Hematopoietic multipotent progenitor cell treated with erythropoietin and hydrocortisone succinate and interleukin-3 and kit ligand, for 4 days (in vitro differentiated cells): Measurements from ENCODE around the gene CCT2.

Experiments used
- DNase-seq: peaks from one replicate; pipeline ENCODE4 v3.0.0-alpha.2; 2015

CCT2 gene

DNA sequence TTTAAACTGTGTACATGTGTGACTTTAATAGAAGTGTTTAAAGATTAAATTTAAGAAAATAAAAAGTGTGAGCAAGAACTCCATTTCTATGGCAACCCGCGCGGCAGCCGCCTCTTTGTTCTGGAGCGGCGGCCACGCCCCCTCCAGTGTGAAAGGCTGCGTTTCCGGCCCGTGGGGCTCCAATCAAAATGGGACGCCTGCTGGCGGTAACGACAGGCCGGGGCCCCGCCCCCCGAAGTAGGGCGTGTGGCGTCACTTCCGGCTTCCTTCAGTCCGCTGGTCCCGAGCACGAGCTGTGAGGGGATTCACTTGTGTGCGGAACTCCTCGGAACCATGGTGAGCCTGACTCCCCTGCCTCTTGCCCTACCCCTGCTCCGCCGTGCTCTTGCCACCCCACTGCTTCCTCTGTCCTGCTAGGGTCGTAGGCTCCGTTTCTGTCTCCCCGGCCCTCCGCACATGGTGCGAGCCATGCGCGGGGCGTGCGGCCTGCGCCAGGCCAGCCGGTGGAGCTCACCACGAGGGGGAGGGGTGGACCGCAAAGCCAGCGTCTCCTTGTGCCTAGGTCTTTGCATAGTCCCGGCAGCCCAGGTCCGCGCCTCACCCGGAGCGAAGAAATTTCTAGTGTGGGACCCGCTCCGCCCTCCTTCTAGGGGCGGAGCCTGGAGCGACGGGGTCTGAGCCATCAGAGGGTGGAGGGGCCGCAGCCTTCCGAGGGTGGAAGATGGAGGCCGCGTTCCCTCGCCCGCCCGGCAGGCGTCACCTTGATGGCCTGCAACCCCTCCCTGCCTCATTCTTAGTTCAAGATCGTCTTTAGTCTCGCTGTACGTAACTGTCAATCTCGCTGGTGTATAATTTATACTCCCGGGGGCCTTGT, at the start of gene CCT2:
CCT2 (plus strand) TSS at position 271 of the 874 bp plus-strand sequence; CDS start at position 334, 63 bp downstream.
- DNase-seq: peak; percentile 99

GRCh38 chr12:69540987-69541386, 44.3 kb upstream of the CCT2 start:
- peak; percentile 10 for DNase-seq

- DNase-seq: no peak
These were observed 41.2 kb upstream of the CCT2 start for GRCh38 chr12:69544087-69544486.

- DNase-seq: no peak
These were observed 40.2 kb upstream of the CCT2 start for GRCh38 chr12:69545081-69545480.

- DNase-seq: no peak
These were observed 38.4 kb upstream of the CCT2 start for GRCh38 chr12:69546693-69547438.

DNA sequence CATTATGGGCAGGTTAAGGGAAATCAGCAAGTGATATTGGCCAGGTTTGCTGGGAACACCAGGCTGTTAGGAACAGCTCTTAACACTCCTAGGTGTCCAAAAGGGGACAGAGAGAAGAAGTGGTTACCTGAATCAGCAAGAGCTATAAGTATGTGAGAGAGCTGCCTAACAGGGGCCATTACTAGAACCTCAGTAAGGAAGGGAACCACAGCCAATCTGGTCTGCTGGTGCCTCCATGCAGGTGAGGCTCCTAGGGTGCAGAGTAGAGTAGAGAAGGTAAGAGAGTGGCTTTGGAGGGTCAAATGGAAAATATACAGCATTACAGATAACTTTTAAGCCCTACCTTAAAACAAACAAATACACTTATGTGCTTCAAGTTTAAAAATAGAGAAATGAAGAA, 36.6 kb upstream of the CCT2 start:
- DNase-seq: no peak

DNA sequence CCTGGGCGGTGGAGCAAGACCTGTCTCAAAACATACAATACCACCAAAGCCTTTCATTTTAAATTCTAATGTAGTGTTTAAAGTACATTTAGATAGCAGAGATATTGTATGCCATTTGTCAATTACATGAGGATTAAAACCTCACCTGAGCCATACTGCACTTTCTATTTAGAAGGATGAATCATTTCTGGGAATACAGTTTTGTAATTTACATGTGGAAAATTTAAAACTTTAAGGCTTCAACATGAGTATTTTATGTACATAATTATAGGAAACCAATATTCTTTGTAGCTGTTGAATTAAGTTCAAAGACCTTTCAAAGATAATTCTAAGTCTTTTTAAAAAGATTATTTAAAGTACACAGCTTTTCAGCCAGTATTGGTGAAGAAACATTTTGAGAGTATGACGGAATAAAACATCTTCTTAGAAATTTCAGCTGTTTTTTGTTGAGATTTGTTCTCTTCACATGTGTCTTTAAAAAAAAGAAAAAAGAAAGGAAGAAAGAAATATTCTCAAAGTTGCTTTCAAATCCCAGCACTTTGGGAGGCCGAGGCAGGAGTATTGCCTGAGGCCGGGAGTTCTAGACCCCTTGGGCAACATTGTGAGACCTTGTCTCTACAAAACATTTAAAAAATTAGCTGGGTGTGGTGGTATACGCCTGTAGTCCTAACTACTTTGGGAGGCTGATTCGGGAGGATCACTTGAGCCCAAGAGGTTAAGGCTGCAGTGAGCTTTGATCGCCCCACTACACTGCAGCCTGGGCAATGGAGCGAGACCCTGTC, 34.5 kb upstream of the CCT2 start:
- DNase-seq: no peak

DNA sequence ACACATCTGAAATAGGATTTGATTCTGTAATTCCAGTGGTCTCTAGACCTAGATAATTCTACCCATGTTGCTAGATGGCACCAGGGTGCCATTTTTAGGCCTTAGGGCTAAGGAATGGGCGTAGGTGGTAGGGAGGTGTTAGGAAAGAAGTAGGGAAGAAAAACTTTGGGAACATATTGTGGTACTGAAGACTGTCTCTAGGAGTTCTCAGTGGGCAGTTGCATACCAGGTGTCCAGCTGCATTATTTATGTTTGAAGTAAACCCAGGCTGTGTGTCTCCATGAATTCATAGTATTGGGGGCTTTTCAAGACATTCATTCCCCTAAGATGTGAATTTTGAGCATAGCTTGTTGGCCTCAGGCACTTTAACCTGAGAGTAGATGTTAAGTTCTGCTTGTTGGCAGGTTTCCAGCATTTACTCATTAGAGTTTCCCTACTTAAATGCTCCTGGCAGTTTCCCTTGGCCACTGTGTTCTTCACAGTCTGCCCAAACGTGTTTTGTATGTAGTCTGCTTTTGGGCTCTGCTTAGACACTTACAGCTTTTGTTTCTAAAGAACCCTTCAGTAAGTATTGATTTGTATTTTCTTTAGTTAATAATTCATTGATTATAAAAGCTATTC, 31.5 kb upstream of the CCT2 start:
- peak; percentile 36 for DNase-seq

DNA sequence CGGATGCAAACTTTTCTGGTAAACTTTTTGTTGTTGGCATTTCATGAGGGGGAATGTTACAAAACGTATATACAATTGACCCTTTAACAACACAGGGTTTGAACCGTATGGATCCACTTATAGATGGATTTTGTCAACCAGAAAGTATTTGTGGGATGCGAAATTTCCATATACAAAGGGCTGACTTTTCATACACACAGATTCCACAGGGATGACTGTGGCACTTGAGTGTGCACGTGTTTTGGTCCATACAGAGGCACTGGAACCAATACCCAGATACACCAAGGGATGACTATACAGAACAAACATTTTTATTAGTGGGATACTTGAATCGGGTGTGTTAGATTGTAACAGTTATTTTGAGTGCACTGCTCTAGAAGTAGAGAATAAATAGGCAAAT, 29.8 kb upstream of the CCT2 start:
- DNase-seq: no peak

DNA sequence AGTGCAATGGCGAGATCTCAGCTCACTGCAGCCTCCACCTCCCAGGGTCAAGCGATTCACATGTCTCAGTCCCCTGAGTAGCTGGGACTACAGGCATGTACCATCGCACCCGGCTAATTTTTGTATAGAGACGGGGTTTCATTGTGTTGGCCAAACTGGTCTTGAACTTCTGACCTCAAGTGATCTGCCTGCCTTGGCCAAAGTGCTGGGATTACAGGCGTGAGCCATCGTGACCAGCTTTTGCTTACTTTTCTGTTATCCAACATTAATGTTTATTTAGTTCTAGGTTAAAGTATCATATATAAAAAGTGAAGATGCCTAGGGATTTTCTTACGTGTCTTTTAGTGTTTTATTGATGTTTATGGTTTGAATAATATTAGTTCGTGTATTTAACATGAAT, 28.9 kb upstream of the CCT2 start:
- no peak for DNase-seq

GRCh38 chr12:69563166-69563762, 22.0 kb upstream of the CCT2 start:
- DNase-seq: no peak

DNA sequence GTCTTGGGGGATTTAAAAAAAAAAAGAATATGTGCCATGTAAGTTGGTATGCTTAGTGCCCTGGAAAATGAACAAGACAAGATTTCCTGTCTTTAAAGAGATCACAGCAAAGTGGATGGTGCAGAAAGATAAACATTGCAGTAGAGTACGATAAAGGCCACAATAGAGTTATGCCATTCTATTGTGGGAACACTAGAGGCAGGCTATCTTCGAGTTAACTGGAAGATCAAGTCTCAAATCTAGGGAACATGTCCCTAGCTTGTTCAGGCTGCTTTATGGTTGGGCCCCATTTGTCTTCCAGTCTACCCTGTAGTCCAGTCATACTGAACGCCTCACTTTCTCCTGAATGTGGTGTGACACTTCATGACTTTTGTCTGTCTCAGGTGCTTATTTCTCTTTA, 18.7 kb upstream of the CCT2 start:
- DNase-seq: peak; percentile 43

- DNase-seq: no peak
These were observed 16.0 kb upstream of the CCT2 start for GRCh38 chr12:69569236-69569635.

DNA sequence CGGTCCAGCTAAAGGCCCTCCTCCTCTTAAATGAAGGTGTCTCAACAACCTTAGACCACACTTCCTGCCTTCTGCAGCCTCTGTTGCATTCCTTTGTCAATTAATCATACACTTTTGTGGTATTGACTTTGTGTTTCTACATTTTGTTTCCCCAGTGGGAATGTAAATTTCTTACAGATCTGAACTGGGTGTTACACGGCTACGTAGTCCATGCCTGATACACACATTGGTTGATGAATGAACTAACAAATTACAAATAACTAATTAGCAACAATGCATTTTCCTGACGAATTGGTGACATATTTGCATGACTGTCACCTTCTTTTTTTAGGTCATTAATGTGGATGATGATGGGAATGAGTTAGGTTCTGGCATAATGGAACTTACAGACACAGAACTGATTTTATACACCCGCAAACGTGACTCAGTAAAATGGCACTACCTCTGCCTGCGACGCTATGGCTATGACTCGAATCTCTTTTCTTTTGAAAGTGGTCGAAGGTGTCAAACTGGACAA, 15.2 kb upstream of the CCT2 start:
- DNase-seq: no peak

DNA sequence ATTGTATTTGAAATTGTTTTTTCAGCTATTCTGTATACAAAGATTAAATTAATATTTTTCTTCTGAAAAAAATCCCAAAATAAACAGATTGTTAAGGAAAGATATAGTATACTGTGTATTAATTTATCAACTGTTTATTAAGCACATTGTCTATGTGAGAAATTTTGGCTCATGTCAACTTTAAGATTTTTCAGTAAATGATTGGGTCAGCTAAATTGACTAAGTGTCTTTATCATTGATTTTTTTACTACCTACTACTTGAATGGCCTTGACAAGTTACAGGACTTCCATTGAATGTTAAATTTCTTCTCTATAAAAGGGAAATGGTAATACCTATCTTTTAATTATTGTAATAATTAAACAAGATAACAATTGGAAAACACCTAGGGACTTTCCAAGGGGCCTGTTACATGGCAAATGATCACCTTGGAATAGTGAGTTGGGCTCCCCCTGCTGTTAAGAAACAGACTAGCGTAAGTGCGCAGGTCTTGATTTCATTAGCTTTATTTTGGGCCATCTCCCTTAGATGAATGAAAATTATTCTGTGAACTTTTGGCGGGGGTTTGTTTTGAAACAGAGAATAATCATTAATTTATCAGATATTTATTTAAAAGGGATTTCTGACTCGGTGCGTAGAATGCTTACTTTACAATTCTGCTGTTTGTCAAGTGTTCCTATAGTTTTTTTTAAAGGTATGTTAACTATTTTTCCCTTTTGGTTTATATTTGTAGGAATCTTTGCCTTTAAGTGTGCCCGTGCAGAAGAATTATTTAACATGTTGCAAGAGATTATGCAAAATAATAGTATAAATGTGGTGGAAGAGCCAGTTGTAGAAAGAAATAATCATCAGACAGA, 14.5 kb upstream of the CCT2 start:
- peak; percentile 83 for DNase-seq

DNA sequence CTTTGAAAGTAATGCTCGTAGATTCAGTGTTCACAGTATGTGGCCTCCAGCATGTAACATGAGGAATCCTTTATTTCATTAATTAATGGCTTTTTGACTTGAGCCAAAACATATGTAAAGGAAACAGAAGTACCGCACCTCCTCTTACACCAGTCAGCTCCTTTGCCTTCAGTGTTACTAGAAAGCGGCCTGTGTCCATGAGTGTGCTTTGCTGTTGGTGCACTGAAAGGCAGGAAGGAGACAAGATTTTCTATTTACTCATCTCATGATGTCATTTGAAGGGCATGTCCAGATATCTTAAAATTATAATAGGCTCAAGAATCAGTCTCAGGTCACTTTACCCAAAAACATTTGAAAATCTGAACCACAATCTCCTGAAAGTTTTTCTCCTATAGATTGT, 9.9 kb upstream of the CCT2 start:
- no peak for DNase-seq

GRCh38 chr12:69578283-69578682, 7.0 kb upstream of the CCT2 start:
- DNase-seq: peak; percentile 40

DNA sequence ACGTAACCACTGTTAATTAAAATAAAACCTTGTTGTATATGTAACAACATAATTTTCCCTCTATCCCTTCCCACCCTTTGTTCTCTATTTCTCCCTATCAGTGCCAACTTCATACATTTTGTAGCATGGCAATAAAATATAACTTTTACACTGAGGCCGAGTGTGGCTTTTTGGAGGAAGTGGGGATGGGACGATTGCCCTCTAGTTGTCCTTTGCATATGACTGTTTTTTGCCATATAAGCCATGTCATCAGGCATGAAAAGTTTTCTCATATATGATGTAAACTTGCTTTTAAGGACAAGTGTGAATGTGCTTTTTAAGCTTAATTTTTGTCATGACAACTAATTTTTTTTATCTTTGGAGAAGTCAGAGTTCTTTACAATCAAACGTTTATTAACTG, 6.2 kb upstream of the CCT2 start:
- no peak for DNase-seq

DNA sequence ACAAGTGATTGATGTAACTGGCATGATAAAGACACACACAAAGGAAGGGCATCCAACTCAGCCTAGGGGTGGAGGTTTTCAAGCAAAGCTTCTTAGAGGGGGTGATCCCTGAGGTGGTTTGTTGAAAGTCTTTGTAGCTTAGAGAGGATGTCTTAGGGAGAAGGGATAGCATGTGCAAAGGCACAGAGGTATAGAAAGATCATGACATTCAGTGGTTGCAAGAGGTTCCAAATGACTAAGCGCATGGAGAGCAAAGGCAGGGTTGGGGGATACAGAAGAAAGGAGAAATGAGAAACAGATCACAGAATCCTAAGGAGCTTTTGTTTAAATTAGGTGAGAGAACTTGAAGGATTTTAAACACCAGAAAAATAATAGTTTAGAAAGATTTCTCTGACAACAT, 5.2 kb upstream of the CCT2 start:
- no peak for DNase-seq

DNA sequence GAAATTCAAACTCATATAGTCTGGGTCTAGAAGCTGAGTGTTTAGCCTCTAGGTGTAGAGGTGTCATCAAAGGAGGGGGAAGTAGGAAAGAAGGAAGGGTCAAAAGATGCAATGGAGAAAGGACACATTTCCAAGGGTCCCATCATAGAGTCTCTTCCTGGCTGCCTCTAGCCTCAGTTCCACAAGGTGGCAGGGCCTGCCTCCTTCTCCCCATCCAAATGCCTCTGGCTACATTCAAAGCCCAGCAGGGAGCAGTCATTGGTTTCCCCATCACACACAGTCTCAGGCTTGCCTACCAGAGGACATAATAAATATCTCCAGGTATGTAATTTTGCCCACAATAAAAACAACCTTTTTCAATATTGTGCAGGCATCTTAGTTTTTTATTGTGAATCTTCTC, 2.1 kb upstream of the CCT2 start:
- peak; percentile 64 for DNase-seq

DNA sequence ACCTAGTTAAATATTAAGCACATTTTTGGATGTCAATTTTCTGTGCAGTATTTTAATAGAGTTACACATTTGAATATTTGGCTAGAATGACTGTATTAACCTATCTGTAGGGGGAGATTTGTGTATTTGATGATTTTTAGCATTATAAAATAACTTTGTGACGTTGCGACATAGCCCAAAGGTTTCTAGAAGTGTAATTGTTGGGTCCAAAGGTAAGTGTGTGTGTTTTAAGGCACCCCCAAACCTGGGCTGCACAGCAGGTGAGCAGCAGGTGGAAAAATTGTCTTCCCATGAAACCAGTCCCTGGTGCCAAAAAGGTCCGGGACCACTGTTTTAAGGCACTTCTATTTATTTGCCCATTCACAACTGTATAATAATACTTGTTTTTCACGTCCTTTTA, 3.3 kb downstream of the CCT2 start:
- no peak for DNase-seq
